Activated CD4-positive, alpha-beta T cell treated with anti-CD3 and anti-CD28 coated beads for 48 hours (primary cell): ENCODE results near the gene DRGX.

Source experiments
- DNase-seq: peaks from one replicate; pipeline ENCODE4 v3.0.0-alpha.2; 2020

Gene DRGX

GRCh38 chr10:49361178-49361554, 34.7 kb downstream of the DRGX start:
- no peak for DNase-seq

GRCh38 chr10:49360271-49361177, 35.4 kb downstream of the DRGX start:
- DNase-seq, result no peak

DNA sequence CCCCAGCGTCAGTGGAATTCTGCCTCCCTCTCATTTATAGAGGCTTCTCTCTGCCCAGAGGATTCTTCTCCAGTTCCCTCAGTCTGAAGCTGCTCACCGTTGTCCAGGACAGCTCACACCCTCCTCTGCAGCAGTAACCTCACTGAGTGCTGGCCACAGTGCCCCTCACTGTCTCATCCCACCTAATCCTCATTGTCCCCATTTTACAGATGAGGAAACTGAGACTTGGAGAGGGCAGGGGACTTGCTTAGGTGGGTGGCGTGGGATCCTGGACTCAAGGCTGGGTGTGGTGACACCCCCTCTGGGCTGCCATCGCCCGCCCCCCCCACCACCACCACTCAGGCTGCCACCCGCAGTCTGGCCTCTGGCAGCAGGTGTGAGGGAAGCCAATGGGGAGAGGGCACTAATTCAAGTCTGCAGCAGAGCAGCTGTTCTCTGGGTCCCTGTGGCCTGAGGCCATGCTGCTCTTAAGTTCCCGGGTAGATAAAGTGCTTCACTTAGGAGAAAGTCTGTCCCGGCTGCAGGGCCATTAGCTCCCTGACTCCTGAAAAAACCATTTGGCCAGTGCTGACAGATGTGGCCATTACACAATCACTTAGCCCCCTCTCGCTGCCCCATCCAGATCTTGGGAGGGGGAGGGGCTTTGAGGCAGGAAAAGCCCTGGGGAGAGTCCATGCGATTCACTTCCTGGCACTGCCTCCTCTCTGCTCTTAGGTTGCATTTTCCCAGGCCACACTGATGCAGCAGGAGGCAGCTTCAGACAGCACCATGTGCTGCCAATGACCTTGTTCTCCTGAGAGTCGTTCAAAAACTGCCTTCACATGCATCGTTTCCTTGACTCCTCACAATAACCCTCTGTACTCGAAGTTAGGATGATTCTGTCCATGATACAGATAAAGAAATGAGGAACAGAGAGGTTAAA, 36.3 kb downstream of the DRGX start:
- DNase-seq, result no peak

DNA sequence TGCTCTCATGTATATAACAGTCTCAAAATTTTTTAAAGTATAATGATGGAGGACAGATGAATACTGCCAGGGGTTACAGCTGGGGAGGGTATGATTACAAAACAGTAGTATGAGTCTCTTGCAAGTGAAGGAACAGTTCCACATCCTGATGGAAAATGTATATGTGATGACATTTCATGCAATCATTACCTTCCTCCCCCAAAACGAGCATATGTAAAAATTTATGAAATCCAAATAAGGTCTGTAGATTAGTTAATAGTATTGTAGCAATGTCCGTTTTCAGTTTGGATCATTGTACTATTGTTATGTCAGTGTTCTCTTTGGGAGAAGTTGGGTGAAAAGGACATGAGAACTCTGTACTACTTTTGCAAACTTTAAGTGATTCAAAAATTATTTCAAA, 38.0 kb downstream of the DRGX start:
- DNase-seq, result no peak

GRCh38 chr10:49356944-49357343, 38.9 kb downstream of the DRGX start:
- no peak for DNase-seq

DNA sequence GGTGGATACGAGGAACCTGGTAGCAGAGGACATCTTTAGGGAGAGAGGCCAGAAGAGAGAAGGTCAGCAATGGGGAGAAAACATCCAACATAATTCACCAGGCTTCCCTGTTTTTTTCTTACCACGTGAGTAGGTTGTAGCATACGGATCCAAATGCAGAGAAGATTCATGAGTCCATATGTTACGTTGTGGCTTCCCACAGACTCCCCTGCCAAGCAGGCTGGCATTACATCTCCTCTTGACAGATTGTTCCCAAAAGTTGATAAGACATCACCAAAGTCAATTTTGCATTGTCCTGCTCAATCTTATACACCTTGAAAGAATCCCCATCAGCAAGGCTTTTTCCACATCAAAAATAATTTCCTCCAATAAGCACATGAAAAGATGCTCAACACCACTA, 39.7 kb downstream of the DRGX start:
- no peak for DNase-seq

GRCh38 chr10:49355221-49355620, 40.7 kb downstream of the DRGX start:
- no peak for DNase-seq

DNA sequence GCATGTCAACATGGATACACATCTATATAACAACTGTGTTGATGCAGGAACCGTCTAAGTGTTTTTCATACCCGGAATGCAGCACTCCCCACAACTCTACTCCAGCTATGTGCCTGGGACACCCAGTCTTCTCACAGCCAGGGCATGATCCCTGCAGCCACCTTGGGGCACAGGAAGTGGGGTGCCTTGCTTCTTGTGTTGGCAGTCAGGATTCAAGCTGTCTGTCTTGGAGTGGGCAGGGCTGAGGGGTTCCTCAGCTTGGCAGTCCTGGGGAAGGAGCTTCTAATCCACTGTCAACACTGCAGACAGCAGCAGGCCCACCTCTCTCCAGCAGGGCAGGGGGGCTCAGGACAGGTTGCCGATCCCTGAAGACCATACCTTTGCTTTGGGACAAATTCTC, 41.3 kb downstream of the DRGX start:
- no peak for DNase-seq

- DNase-seq, result no peak
Measured at GRCh38 chr10:49353895-49354566, 41.9 kb downstream of the DRGX start.

GRCh38 chr10:49353026-49353894, 42.6 kb downstream of the DRGX start:
- DNase-seq, result no peak

GRCh38 chr10:49352323-49352722, 43.6 kb downstream of the DRGX start:
- DNase-seq, result no peak

DNA sequence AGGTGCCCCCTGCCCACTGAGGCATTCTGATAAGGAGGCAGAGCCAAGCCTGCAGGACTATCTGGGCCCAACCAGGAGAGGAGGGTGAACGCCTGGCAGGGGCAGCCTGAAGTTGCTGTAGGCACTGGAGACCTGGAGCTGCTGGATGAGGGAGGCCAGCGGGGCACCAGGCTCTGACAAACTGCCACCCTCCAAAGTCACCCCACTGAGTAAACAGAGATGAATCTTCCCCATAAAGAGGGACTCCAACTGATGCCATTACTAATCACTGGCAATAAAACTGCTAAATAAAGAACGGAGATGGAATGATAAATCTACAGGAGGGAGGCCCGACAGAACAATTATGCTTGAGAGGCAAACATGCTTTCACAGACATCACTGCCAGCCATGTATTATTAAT, 44.2 kb downstream of the DRGX start:
- no peak for DNase-seq

GRCh38 chr10:49350846-49351532, 44.9 kb downstream of the DRGX start:
- no peak for DNase-seq

- DNase-seq, result no peak
Measured at GRCh38 chr10:49350138-49350537, 45.8 kb downstream of the DRGX start.

GRCh38 chr10:49349390-49349789, 46.5 kb downstream of the DRGX start:
- DNase-seq, result no peak

GRCh38 chr10:49348593-49348992, 47.3 kb downstream of the DRGX start:
- DNase-seq, result no peak

DNA sequence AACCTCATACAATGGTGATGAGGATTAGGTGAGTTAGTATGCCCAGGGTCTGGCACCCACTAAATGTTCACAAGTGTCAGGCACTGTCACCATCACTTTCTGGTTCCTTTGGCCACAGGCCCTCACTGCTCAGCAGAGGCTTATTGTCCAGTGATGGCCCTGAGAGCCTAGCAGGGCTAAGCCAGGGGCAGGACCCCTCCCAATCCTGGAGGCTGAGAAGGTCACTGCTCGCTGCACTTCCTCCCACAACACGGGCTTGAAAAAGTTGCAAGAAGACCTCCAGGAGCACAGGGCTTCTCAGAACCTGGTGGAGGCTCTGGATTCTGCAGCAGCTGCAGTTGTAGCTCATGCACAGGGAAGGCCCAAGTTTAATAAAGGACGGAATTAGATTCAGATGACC, 48.1 kb downstream of the DRGX start:
- no peak for DNase-seq

DNA sequence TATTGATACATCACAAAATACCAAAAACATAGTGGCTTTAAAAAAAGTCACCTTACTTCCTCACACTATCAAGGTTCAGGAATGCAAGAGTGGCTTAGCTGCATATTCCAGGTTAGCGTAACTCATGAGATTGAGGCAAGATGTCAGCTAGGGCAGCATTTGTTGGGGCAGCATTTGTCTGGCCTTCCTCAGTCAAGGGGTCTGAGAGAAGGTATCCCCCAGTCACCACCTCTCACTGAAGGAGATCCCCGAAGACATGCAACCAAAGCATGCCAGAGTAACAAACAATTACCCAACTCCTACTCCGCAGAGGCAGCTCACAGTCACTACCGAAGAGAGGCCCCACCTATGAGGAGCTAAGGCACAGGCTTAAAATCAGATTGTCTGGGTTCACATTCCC, 48.5 kb downstream of the DRGX start:
- no peak for DNase-seq

DNA sequence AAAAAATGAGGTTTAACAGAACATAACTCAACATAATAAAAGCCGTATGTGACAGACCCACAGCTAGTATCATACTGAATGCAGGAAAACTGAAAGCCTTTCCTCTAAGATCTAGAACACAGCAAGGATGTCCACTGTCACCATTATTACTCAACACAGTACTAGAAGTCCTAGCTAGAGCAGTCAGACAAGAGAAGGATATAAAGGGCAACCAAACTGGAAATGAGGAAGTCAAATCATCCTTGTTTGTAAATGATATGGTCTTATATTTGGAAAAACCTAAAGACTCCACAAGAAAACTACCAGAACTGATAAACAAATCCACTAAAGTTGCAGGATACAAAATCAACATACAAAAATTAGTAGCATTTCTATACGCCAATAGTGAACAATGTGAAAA, 51.0 kb downstream of the DRGX start:
- no peak for DNase-seq

DNA sequence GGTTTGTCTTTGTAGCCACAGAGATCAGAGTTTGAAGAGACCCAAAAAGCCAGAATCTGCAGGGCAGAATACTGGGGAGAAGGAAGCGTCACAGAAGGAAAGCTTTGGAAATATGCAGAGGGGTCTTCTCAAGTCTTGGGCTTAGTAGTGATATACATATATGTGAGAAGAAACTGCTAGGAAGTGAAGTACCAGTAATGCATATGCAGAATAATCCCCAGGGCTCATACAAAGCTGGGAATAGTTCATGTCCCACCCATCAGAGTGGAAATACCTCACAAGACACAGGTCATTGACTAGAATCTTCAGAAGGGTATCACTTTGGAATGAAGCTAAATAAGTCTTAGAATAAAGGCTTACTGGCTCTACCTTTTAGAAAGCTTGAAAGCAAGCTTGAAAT, 57.3 kb downstream of the DRGX start:
- DNase-seq, result no peak

GRCh38 chr10:49335364-49335972, 60.4 kb downstream of the DRGX start:
- no peak for DNase-seq
